Ramos (cell line): Measurements from ENCODE around the gene CAPRIN2.

Experiments used
- in situ Hi-C: fragments of 300-500 bp; cut with MboI; formaldehyde crosslinking; loops from one replicate; pipeline ENCODE4 v1.14.3; 2022; ENCODE audit warnings: low sequenced_read_pairs; ENCODE audit not compliant: unreplicated experiment

The CAPRIN2 gene

DNA sequence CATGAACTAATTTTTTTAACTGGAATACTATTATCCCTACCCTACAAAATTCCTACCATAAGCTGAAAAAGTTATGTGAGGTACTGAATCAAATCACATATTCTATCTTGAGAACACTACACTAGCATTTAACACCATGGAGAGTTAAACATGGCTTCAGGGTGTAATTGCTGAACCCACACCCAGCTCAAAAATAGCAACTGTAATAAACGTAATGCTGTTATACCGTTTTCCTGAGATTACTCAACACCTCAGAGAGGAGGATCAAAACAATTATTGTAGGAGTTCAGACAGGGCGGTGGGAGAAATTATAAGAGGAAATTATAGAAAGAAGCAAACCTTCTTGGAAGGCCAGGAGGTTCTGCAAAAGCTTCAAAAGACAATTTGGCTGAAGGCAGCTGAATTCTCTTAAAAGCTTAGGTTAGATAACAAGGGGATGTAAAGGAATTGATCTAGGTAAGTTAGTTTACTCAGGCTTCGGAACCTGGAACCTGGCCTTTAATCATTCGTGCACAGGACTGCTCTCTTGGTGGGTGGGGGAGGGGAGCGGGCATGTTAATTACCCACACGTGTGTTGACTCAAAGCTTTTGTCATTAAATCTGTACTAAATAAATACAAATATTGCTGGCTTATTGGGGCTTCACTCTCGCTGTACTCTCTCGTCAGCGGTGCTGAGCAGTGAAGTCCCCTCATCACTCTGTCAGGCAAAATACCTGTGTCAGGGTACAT is 47.0 kb downstream of the CAPRIN2 start:
- in situ Hi-C loops, result no loop called here

DNA sequence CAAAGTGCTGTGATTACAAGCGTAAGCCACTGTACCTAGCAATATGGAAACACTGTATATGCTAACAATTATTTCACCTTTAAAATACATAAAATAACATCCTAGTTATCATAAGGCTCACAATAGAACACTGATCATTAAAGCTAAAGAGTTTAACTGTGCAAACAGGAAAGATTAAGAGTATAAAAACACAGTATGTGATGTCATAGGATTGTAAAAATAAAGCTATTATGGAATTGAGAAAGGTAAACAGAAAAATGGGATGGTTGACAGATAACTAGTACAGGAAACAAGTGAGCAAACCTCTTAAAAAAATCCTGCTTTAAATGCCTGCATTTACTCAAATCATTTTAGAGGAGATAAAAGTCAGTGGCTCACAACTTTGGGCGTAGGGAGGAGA is 48.3 kb downstream of the CAPRIN2 start:
- in situ Hi-C loops, result no loop called here

DNA sequence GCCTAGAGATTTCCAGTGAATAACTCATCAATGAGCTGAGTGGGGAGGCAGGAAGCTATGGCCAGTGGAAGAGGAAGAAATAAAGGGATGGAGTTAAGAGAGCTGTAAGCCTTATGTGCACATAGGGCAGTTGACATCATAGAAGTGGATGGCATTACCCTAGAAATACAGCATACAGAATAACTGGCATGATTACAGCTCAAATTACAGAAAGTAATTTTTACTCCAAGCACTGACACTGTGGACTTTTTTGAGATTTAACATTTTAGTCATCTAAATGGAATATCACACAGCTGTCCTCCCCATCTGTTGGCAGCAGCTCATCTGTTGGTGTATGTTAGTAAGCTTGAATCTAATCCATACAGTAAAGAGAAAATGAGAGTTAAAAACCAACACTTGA is 53.7 kb downstream of the CAPRIN2 start:
- in situ Hi-C loops, result no loop called here

DNA sequence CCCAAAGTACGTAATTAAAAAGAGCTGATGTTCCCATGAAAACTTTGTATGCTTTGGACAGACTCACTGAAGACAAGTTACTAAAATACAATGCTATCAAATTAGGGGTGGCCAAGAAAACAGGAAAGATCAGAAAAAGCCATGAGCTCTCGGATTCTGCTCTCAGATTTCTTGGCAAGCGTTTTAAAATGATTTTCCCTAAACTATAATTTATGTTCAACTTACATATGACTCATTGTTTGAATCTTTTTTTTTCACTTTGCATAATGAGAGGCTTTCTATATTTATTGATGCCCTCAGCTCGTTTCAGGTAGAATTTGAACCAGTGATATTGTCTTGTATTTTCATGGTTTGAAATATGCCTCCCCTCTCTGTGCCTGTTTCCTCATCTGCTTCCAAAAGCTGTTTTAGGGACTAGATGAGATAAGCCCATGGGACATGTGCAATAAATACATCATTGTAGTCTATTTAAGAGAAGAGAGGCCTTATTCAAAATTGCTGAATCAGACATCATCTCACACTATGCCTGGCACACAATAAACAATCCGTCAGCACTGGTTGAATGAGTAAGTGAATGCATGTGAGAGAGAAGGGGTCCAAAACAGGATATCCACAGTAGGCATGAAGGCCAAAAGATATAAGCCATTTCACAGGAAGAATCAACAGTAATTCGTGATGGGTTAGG is 54.4 kb downstream of the CAPRIN2 start:
- in situ Hi-C loops, result no loop called here

DNA sequence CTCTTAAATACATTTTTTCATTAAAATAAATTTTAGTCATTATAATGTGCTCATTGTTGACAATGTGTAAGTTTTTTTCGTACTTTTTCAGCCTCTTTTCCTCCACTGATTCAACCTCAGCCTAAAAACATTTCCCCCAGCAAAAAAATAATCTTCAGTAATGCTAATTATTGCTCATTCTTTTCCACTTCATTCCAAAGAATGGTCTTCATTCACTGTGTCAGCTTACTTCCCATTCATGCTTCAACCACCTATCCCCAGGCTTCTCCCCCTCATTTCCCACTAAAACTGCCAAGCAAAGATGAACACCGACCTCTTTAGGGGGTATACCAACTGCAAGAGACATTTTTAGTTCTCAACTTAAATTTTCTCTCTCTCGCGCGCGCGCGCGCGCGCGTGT is 56.4 kb downstream of the CAPRIN2 start:
- in situ Hi-C loops, result no loop called here

DNA sequence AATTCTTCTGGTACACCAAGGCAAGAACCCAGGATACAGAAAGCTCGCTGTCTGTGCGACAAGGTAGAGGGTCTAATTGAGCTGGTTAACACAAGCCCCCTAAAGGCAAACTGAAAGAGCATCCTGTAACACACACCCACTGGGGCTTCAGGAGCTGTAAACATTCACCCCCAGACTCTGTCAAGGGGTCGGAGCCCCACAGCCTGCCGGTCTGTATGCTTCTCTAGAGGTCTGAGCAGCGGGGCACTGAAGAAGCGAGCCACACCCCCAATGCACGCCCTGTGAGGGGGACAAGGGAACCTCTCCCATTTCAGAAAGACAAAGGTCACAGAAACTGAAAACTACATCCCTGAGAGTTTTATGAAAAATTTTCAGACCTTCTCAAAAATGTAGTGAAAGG is 57.8 kb downstream of the CAPRIN2 start:
- in situ Hi-C loops, result no loop called here

DNA sequence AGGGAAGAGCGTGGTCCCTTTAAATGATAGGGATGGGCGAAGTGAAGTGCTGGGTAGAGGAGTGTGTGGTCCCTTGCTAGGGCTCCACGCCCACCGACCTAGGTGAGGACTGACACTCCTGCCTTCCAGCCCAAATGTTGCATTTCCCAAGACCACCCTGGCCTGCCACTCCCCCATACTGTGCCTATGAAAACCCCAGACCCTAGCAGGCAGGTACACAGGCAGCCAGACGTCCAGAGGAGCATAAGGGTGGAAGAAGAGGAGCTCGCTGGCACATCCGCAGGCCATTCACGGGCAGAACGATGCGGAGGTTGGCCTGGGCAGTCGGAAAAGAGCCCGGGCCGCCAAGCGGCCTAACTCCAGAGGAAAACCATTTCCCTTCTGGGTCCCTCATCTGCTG is 58.3 kb downstream of the CAPRIN2 start:
- in situ Hi-C loops, result no loop called here

DNA sequence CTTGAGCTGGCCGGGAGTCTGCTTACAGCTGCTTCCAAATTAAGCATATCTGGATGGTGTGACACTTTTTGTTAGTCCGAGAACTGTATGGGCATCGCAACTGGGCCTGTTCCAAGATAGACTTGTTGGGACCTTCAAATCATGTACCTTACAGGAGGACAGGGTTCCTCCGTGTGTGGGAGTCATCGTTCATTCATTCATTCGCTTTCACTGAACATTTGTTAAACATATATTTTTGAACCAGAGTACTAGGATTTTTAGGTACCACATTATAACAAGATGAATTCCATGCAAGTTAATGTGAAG is 58.7 kb downstream of the CAPRIN2 start:
- in situ Hi-C loops, result no loop called here

DNA sequence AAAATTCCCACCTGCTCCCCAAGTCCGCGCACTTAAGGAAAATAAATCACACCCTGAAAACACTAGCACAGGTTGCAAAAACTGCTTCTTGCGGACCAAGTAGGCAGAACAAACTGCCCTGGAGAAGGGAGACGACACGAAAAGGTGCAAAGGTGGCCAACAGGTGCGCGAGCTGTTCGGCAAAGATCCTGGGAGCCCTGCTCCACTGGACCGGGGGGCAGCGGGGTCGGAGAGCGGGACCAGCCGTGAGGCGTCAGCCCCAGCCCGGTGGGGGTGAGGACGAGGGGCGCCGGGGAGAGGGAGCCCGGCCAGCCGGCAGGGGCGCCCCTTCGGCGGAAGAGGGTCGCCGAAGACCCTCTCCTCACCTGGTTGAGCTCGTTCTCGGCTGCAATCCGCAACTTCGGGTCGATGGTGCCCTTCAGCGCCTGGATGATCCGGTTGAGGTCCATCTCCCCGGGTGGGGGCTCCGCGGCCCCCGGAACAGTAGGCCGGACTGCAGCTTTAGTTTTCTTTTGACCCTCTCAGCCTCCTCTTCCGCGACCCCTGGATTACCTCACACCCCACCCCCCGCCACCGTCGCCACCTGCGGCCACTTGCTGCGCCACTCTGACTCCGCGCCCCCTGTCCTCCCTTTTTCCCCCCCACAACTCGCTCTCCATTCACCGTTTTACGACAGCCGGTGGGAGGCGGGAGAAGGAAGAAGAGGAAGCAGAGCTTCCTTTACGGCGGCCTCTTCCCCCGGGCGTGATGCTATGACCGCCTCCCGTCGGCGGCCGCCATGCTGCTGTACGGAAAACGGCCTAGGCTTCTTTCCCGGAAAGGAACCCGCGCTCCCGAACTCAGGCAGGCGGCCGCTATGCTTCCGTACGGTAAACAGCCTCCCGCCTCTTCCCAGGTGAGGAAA is 59.3 kb downstream of the CAPRIN2 start, which contains the start of gene IPO8:
Gene IPO8 (minus strand): TSS at position 671 of the 904 bp plus-strand sequence. CDS start 222 bp downstream, at position 449.
- in situ Hi-C loops, result no loop called here

DNA sequence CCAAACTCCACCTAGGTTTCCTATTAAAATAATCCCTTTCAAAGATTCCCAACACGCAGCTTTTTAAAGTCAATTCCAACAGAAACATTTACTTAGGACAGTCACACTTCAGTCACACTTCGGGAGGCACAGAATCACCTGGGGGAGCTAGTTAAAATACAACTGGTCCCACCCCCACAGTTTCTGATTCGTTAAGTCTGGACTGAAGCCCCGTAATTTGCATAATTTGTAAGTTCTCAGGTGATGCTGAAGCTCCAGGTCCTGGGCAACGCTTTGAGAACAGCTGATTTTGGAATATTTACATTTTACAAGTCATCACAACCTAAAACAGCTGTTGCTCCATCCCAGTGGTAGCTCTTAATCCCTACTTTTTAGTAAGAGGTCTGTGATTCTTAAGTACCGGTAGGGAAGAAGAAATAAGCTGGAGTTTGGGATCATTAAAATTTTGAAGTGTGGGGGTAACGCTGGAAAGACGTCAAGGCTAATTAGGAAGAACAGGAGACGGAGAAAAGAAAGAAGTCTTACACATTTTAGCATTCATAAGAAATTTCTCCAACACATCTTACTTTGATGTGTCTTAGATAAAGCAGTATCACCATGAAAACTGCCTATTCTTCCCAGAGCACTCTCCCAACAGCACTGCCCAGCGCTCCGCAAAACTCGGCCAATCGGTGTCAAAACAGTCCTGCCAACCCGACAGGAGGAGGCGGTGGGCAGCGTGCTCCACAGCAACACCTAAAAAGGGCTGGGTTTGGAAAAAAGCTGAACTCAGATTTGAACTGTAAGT is 60.1 kb downstream of the CAPRIN2 start:
- in situ Hi-C loops, result no loop called here

DNA sequence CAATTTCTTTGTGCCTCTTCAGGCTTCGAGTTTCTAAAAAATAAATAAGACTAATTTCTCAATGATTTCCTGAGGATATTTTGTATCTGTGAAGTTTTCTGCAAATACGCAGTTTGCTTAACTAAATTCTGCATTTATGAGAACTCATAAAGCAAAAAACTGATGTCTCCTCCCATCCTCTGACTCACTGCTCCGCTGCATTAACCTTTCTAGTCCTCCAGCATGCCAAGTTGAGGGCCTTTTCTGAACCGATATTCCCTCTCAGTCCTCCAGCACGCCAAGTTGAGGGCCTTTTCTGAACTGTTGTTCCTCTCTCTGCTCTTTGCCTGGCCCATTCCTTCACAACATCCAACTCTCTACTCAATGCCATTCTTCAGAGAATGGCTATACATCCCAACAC is 62.3 kb downstream of the CAPRIN2 start:
- in situ Hi-C loops, result no loop called here

DNA sequence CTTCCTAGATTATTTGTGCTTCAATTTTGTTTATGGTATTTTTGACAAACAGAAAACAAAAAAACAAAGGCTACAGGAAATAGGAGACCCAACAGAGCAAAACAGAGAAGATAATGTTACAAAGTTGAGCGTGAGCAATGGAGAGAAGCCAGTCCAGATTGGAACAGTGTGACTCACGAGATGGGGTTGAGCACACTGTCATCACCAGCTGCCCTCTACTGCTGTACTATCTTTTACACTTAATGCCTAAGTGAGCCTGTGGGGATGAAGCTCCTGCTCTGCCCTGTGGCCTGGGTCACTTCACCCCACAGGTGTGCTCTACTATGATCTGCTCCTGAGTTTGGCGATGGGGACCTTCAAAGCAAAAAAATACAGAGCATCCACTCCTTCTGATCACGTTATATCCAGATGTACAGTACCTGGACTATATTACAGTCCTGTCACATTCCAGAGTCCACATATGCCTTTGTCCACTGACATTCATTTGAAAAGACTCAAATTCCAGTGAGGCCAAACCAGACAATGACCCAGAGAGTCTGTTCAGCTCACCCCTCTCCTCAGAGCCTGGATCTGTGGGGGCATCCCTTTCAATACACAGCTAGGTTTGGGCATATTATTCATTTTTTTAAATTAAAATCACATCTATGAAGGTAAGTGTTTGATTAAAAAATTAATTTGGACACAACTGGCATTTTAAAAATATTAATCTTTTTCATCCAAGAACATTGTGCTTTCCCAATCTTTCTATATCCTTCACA is 63.5 kb downstream of the CAPRIN2 start:
- in situ Hi-C loops, result no loop called here

DNA sequence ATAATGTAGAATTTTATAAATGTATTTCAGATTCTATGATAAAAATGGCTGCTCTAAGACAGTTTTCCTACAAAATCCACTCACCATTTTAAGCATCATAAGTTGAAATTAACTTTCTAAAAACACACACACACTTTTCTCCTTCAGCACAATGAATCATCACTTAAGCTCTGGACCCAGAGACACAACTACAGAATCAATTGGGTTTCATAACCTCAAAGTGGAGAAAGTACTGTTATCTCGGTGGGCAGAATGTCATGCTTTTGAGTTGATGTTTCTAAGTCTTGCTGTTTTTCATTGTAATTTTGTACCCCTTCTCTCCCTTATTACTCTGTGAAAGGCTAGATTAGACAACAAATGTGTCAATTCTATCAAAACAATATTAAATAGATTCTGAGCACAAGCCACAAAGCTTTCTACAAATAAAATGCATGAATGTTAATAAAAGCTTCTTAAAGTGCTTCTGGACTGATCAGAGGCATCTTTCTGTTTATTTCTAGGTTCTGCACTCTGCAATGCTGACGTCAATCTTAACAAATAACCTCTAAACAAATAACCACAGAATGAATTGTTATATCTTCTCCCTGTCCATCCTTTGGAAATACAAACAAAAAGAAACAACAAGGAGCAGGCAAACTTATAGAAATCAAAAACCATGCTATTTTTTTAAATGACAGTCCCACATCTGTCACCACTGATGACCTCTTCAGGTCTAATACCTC is 67.3 kb downstream of the CAPRIN2 start:
- in situ Hi-C loops, result no loop called here

DNA sequence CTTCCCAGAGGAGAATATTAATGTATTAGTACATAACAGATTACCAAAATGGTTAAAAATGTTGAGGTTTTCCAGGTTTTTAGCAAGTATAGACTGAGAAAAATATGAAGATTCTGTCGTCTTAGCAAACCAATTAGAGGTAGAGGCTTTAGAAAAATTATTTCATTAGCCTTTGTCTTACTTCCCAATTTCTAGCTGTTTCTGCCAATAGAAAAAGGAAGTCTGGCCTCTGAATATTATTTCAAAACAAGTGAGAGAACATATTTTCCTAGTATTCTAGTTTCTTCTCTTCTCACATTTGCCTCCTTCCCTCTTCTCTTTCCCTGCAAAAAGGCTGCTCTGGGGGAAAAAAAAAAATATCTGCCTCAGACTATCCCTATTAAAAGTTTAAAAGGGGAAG is 75.5 kb downstream of the CAPRIN2 start:
- in situ Hi-C loops, result no loop called here

DNA sequence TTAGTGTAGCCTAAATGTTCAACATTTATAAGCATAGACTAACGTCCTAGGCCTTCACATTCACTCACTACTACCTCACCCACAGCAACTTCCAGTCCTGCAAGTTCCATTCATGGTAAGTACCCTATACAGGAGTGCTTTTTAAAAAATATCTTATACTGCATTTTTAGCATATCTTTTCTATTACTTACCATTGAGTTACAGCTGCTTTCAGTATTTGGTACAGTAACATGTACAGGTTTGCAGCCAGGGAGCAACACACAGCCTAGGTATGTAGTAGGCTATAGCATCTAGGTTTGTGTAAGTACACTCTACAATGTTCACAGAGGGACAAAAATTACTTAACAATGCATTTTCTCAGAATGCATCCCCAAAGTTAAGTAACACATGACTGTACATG is 76.5 kb downstream of the CAPRIN2 start:
- in situ Hi-C loops, result no loop called here

DNA sequence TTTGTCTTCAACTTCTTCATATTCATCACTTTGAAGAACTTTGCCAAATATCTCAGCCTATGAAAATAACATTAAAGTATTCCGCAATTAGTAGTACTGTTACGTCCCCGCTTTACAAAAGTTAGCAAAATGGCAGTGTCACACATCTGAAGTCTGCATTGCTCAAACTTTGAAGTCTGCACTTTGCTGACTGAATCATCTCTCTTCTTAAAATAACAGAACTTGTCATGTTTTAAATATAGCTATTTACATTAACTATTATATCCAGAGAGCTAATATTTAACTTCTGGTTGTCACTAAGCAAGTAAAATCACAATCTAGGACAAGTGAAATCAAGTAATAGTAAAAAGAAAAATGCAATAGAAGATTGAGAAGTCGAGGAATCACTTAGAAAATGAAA is 93.5 kb downstream of the CAPRIN2 start:
- in situ Hi-C loops, result no loop called here
